CD4-positive, CD25-positive, alpha-beta regulatory T cell (primary cell): ENCODE results near the gene NFYA. TPM values are rescaled to one million over a fixed set of nuclear protein-coding genes. Genes with fewer than 3 reads are reported as not detected.

Experiments
- ATAC-seq, 2 donors: fragments of 150-1000 bp; cut with Tn5 transposase; one replicate each; pipeline ENCODE4 v1.10.0; 2021; ENCODE audit warnings: low read depth in 2 of 2, moderate number of reproducible peaks in 2 of 2, moderate library complexity in 1 of 2
- DNase-seq, 3 donors: peaks; one replicate each; pipeline versions ENCODE4 v3.0.0 to v3.0.0-alpha.2; 2012 to 2022; ENCODE audit warnings: mixed read lengths in 1 of 3
- H3K27ac ChIP-seq: one replicate; pipeline ENCODE4 v1.7.0; 2013; ENCODE audit warnings: mild to moderate bottlenecking, low read length; ENCODE audit not compliant: insufficient read depth, poor library complexity, severe bottlenecking
- H3K27me3 ChIP-seq: one replicate; pipeline ENCODE4 v1.7.0; 2013; ENCODE audit warnings: low read length; ENCODE audit not compliant: control insufficient read depth, insufficient read depth
- H3K36me3 ChIP-seq: one replicate; pipeline ENCODE4 v1.7.0; 2013; ENCODE audit warnings: mild to moderate bottlenecking, low read length, moderate library complexity; ENCODE audit not compliant: control insufficient read depth, insufficient read depth
- H3K4me1 ChIP-seq: 2 replicates; pipeline ENCODE4 v1.7.0; 2013; ENCODE audit warnings: mild to moderate bottlenecking, low read length; ENCODE audit not compliant: insufficient read depth, control insufficient read depth, poor library complexity, severe bottlenecking
- H3K4me3 ChIP-seq: one replicate; pipeline ENCODE4 v1.7.0; 2013; ENCODE audit warnings: low read depth, mild to moderate bottlenecking, low read length, moderate library complexity
- H3K9me3 ChIP-seq, 2 experiments: 1 replicate in 1 of 2; 2 replicates in 1 of 2; pipeline ENCODE4 v1.7.0; 2013; ENCODE audit warnings: low read length in 2 of 2, mild to moderate bottlenecking in 1 of 2, moderate library complexity in 1 of 2; ENCODE audit not compliant: control insufficient read depth in 2 of 2
- H3K27ac Mint-ChIP-seq, 3 donors: one replicate each; pipeline ENCODE4 v1.8.0; 2020 to 2022; ENCODE audit warnings: mild to moderate bottlenecking in 3 of 3, mixed read lengths in 3 of 3, moderate library complexity in 2 of 3
- H3K27me3 Mint-ChIP-seq: one replicate; pipeline ENCODE4 v1.8.0; 2022; ENCODE audit warnings: mild to moderate bottlenecking, mixed read lengths
- H3K36me3 Mint-ChIP-seq: one replicate; pipeline ENCODE4 v1.8.0; 2020; ENCODE audit warnings: mixed read lengths
- H3K4me1 Mint-ChIP-seq, 4 donors: one replicate each; pipeline ENCODE4 v1.8.0; 2020 to 2022; ENCODE audit warnings: mixed read lengths in 4 of 4, mild to moderate bottlenecking in 1 of 4
- H3K4me3 Mint-ChIP-seq, 4 donors: one replicate each; pipeline ENCODE4 v1.8.0; 2020 to 2022; ENCODE audit warnings: mild to moderate bottlenecking in 4 of 4, mixed read lengths in 4 of 4, moderate library complexity in 3 of 4
- H3K9me3 Mint-ChIP-seq, 7 donors: one replicate each; pipeline ENCODE4 v1.8.0; 2020 to 2022; ENCODE audit warnings: mixed read lengths in 7 of 7, mild to moderate bottlenecking in 3 of 7, moderate library complexity in 2 of 7
- polyA plus RNA-seq, 4 donors: library from polyadenylated mRNA; unstranded; fragments of 300-500 nt; fragmentation: Illumina TruSeq; gene quantifications; one replicate each; pipeline ENCODE4 v1.2.3, GENCODE V29; 2021
- total RNA-seq: library from RNA; stranded (reverse); gene quantifications from one replicate; pipeline ENCODE4 v1.2.3, GENCODE V29; 2022

The NFYA gene
- 37.9 TPM for total RNA-seq
- polyA plus RNA-seq, result 10 to 100 TPM; 15.9 to 24.1 (median 19.7) TPM

DNA sequence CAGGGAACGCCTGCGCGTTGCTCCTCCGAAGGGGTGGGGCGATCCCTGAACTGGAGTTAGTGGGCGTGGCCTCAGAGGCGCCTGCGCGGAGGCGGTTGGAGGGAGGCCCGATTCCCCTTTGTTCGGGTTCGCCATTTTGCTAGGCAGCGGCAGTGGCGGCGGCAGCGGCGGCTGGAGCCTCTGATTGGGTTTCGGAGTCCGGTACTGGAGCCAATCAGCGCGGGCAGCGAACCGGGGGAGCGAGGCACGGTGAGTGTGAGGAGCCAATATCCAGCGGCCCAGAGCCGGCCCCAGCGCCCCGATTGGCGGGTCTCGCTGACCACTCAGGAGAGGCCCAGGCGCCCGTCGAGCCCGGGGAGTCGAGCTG, at the start of gene NFYA:
Gene NFYA (plus strand): TSS at position 139 of the 367 bp plus-strand sequence. CDS start 6,116 bp downstream, outside the sequence.
- Histone ChIP-seq H3K36me3 (peaks cover 17% of the 10 kb centered on the region), H3K27ac (peak within 1 kb of the TSS; percentile 97), H3K9me3 (no peaks in the 10 kb centered on the region), H3K4me3 (peak within 1 kb of the TSS; percentile 93), H3K4me1 (peaks cover 30% of the 10 kb centered on the region), H3K27me3 (no peaks in the 10 kb centered on the region)
- ATAC-seq (peak; percentile 67 to 75), DNase-seq (peak in 2 of 3 donors; percentile 99 to 100)
- H3K36me3 Mint-ChIP-seq, result no peaks in the 10 kb centered on the region
- H3K27ac Mint-ChIP-seq, result peak within 1 kb of the TSS; percentile 92 to 98 (median 97)
- peak within 1 kb of the TSS; percentile 96 to 99 (median 98) for H3K4me3 Mint-ChIP-seq
- peaks cover 18 to 52% (median 45%) of the 10 kb centered on the region in 4 donors for H3K4me1 Mint-ChIP-seq
- H3K27me3 Mint-ChIP-seq, result peaks cover 6% of the 10 kb centered on the region
- no peaks in the 10 kb centered on the region for H3K9me3 Mint-ChIP-seq

DNA sequence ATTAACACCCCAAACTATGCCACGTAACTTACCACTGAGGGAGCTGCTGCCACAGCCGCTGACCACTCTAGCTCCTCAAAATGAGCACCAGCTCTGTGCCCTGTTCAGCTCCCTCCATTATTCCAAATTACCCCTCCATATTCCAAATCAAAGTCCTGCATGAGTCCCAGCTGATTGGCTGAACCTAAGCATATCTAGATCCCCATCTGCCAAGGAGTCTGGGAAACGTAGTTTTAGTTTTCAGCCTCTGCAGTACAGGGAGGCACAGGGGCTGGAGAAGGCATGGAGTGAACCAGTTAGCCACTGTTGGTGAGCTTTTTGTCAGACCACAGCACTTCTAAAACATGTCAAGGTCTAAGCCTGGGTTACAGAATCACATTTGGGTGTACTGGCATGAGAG, 49.7 kb upstream of the NFYA start:
- no peak overlapping the region for H3K27ac ChIP-seq
- DNase-seq (no peak), ATAC-seq (no peak)
- H3K36me3 ChIP-seq, result no peaks in the 10 kb centered on the region
- Mint-ChIP-seq H3K36me3 (no peaks in the 10 kb centered on the region), H3K4me3 (no peak overlapping the region), H3K27me3 (no peaks in the 10 kb centered on the region), H3K27ac (no peak overlapping the region), H3K4me1 (peaks cover 8 to 17% (median 14%) of the 10 kb centered on the region in 4 donors), H3K9me3 (peaks cover 0 to 2% (median 0%) of the 10 kb centered on the region in 7 donors)
- no peaks in the 10 kb centered on the region for H3K27me3 ChIP-seq
- peaks cover 12% of the 10 kb centered on the region for H3K4me1 ChIP-seq
- H3K9me3 ChIP-seq, result no peaks in the 10 kb centered on the region
- H3K4me3 ChIP-seq, result no peak overlapping the region

DNA sequence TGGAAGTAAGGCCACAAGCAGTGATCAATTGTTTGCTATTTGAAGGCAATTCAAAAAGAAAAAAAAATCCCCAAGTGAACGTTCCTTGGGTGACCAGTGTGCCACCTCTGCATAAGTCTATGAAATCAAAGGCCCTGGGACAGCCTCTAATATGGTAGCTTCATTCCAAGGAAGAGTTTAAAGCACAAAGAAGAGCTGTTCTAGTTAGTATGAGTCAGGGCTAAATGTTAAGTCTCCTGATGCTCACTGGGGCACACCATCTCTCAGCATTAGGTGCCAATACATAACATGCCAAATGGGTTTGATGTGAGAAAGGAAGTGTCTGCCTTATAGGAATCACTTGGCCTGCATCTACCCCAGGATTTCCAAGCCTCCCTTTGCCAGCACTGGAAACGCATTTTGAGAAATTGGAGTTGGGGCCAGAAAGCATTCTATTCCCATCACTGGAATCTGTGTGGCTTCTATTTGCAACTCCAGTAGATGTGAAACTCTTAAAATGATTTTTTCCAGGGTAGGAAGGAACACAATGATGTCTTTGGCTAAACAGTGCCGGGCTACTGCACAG, 46.7 kb upstream of the NFYA start:
- peak overlapping the region in 2 of 3 donors; percentile 19 to 57 for H3K27ac Mint-ChIP-seq
- H3K4me3 Mint-ChIP-seq, result peak overlapping the region in 3 of 4 donors; percentile 6 to 44 (median 33)

DNA sequence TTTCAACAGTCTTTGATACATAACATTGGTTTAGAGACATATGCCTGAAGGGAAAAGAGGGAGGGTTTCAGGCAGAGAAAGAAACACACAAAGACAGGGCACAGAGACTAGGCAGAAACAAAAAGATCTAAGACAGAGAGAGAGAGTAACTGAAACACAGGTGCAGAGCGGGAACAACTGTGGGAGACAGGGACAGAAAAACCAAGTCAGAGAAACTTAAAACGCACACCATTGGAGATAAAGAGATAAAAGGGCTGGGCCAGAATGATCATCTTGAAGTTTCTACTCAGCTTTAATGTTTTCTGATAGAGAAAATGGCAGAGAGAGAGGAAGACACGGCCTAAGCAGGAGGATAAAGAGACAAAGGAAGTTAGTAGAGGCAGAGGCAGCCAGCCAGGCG, 45.5 kb upstream of the NFYA start:
- Mint-ChIP-seq H3K4me1 (peaks cover 8 to 31% (median 23%) of the 10 kb centered on the region in 4 donors), H3K36me3 (no peaks in the 10 kb centered on the region), H3K27ac (peak overlapping the region; percentile 92 to 99 (median 93)), H3K9me3 (no peaks in the 10 kb centered on the region), H3K27me3 (no peaks in the 10 kb centered on the region), H3K4me3 (peak overlapping the region; percentile 88 to 95 (median 90))
- peak overlapping the region; percentile 81 for H3K4me3 ChIP-seq
- no peaks in the 10 kb centered on the region for H3K9me3 ChIP-seq
- peaks cover 25% of the 10 kb centered on the region for H3K4me1 ChIP-seq
- peak overlapping the region; percentile 65 for H3K27ac ChIP-seq
- ATAC-seq, result no peak
- DNase-seq, result no peak
- no peaks in the 10 kb centered on the region for H3K27me3 ChIP-seq
- no peaks in the 10 kb centered on the region for H3K36me3 ChIP-seq

More for the DNA sequence above, 46.7 kb upstream of the NFYA start:
- Mint-ChIP-seq H3K4me1 (peaks cover 8 to 31% (median 23%) of the 10 kb centered on the region in 4 donors), H3K36me3 (no peaks in the 10 kb centered on the region), H3K9me3 (no peaks in the 10 kb centered on the region), H3K27me3 (no peaks in the 10 kb centered on the region)
- no peak overlapping the region for H3K4me3 ChIP-seq
- no peak for ATAC-seq
- peaks cover 25% of the 10 kb centered on the region for H3K4me1 ChIP-seq
- no peak overlapping the region for H3K27ac ChIP-seq
- no peaks in the 10 kb centered on the region for H3K9me3 ChIP-seq
- no peaks in the 10 kb centered on the region for H3K36me3 ChIP-seq
- no peak for DNase-seq
- H3K27me3 ChIP-seq, result no peaks in the 10 kb centered on the region

DNA sequence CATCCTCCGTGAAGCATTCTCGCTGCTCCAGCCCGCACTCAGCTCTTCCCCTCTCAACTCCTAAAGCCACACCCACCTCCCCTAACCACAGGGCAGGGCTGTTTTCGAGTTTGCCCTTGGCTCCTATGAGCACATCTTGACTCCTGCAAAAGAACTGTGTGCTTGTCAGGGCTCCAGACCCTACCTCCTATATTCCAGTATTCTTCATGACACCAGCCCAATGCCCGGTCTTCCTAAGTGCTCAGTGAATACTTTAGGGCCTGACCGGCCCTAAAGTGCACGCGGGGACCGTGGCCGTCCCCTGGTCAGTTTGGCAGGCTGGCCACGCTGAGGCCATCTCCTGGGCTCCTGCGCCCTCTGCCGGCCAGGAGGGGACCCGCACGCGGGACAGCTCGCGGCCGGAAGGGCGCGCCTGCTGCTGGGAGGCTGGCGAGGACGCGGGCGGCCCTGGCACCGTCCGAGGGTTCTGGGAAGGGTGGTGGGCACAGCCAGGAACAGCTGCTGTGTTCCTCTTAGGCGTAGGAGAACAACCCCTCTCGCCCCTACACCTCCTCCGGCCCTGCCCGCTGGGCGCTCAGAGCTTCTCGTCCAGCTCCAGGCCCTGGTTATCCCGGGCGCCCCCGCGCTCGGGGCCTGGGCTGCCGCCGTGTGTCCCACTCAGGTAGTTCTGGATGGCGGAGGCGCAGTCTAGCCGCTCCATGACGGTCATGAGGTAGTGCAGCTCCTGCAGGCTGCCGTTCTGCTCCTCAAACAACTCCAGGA, 44.8 kb upstream of the NFYA start:
- no peaks in the 10 kb centered on the region for H3K27me3 Mint-ChIP-seq
- H3K4me1 ChIP-seq, result peaks cover 25% of the 10 kb centered on the region
- peak overlapping the region; percentile 93 to 99 (median 93) for H3K27ac Mint-ChIP-seq
- H3K4me1 Mint-ChIP-seq, result peaks cover 8 to 31% (median 23%) of the 10 kb centered on the region in 4 donors
- no peaks in the 10 kb centered on the region for H3K36me3 Mint-ChIP-seq
- ATAC-seq (peak; percentile 81 to 87), DNase-seq (peak; percentile 63 to 83 (median 74))
- H3K9me3 Mint-ChIP-seq, result no peaks in the 10 kb centered on the region
- H3K27me3 ChIP-seq, result no peaks in the 10 kb centered on the region
- no peaks in the 10 kb centered on the region for H3K36me3 ChIP-seq
- no peaks in the 10 kb centered on the region for H3K9me3 ChIP-seq
- H3K4me3 ChIP-seq, result peak overlapping the region; percentile 81
- H3K4me3 Mint-ChIP-seq, result peak overlapping the region; percentile 88 to 95 (median 90)
- H3K27ac ChIP-seq, result peak overlapping the region; percentile 65

DNA sequence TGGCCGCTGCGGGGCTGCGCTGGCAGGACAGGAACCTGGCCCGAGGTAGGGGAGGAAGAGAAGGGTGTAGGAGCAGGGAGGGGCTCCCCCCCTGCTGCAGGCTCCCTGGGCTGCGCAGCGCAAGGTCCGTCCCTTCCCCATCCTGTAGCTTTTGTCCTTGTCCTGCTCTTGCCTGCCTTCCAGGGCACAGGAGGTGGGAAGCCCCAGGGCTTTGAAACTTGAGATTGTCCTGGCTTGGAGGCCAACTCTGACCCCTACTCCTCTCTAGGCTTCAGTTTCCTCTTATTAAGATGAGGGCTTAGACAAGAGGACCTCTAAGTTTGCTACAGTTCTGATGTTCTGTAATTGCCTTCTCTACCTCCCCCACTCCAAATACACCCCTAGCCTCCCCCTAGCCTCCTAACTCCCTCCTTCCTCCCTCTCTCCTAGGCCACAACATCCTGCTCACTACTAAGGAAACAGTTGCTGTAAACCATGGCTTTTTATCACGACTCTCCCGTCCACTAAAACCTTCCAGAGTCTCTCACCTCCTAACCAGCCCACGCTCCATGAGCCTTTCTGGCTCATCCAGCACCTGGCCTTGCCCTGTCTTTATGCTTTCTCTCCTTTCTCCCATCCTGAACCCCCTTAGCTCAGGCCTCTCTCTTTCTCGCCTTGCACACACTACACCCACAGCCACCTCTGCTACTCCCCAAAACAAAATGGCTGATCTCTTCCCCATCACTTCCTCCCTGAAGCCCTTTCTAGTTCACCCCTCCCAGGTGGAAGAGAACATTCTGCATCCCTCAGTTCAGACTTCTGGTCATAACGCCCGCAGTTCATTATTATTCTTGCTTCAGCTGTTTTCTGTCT, 44.0 kb upstream of the NFYA start:
- DNase-seq (peak in 1 of 3 donors; percentile 57), ATAC-seq (peak; percentile 22 to 55)
- Mint-ChIP-seq H3K4me1 (peaks cover 8 to 31% (median 23%) of the 10 kb centered on the region in 4 donors), H3K4me3 (peak overlapping the region; percentile 88 to 95 (median 90)), H3K9me3 (no peaks in the 10 kb centered on the region), H3K27ac (peak overlapping the region; percentile 93 to 95 (median 93)), H3K27me3 (no peaks in the 10 kb centered on the region), H3K36me3 (no peaks in the 10 kb centered on the region)
- peak overlapping the region; percentile 65 for H3K27ac ChIP-seq
- H3K27me3 ChIP-seq, result no peaks in the 10 kb centered on the region
- no peaks in the 10 kb centered on the region for H3K36me3 ChIP-seq
- peak overlapping the region; percentile 64 for H3K4me3 ChIP-seq
- H3K9me3 ChIP-seq, result no peaks in the 10 kb centered on the region
- peaks cover 25% of the 10 kb centered on the region for H3K4me1 ChIP-seq

DNA sequence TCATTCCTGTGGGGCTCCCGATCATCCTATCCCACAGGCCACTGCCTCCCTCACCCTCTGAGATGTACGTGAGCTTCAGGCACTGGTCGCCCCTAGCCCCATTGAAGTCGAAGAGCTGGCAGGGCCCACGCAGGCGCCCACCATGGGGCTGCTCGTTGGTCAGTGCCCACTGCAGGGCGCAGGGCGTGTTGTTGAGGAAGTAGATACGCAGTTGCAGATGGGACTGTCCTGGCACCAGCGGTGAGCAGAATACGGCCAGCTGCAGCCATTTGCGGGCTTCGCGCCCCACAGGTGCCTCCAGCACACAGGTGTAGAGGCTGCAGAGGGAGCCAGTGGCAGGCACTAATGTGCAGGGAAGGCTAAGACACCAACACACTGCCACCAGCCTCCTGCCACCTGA, 39.9 kb upstream of the NFYA start:
- ATAC-seq, result no peak
- peaks cover 0 to 15% (median 11%) of the 10 kb centered on the region in 4 donors for H3K4me1 Mint-ChIP-seq

More for the DNA sequence above, 39.9 kb upstream of the NFYA start:
- Histone ChIP-seq H3K4me1 (peaks cover 15% of the 10 kb centered on the region), H3K27ac (no peak overlapping the region), H3K4me3 (no peak overlapping the region), H3K36me3 (no peaks in the 10 kb centered on the region), H3K27me3 (no peaks in the 10 kb centered on the region), H3K9me3 (no peaks in the 10 kb centered on the region)
- no peaks in the 10 kb centered on the region for H3K27me3 Mint-ChIP-seq
- DNase-seq, result no peak
- no peak overlapping the region for H3K27ac Mint-ChIP-seq
- peaks cover 0 to 2% (median 0%) of the 10 kb centered on the region in 7 donors for H3K9me3 Mint-ChIP-seq
- peaks cover 3% of the 10 kb centered on the region for H3K36me3 Mint-ChIP-seq
- H3K4me3 Mint-ChIP-seq, result no peak overlapping the region
